NCI-H128 (cell line): ENCODE results near the gene NUBP2.

Experiments used
- DNase-seq: peaks from one replicate; lab custom pipeline; 2025; ENCODE audit not compliant: unreplicated experiment; lab: John Stamatoyannopoulos, UW

NUBP2 gene

DNA sequence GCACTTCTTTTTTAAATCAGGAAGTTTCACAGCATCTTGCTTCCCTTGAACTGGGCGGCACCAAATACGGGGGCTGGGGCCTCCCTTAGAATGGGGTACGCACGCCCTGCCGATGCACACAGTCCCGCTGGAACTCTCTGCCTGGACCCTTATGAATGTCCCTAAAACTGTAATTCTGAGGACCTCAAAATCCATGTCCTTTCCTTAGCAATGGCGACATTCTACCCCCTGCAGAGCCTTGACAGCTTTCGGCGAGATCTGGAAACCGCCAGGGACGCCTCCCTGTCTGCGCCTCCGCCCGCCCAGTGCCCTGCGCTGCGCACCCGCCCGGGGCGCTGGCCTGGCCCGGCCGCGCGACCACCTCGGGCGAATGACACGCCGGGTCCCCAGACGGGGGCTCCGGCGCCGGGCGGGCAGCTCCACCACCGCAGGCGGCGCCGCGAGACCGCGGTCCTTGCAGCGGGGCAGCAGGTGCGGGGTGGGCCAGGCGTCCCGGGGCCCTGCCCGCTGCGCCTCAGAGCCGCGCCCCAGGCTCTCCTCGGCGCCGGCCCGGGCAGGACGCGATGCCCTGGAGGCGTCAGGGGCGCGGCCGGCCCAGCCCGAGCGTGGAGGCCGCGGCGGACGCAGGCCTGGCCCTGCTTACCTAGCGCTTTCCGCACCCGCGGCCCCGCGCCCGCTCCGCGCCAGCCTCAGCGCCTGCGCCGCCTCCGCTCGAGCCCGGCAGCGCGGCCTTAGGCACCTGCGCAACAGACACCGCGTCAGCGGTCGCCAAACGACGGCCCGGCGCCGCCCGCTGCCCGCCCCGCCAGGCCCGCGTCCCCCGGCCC is 43.3 kb downstream of the NUBP2 start:
- no peak for DNase-seq

DNA sequence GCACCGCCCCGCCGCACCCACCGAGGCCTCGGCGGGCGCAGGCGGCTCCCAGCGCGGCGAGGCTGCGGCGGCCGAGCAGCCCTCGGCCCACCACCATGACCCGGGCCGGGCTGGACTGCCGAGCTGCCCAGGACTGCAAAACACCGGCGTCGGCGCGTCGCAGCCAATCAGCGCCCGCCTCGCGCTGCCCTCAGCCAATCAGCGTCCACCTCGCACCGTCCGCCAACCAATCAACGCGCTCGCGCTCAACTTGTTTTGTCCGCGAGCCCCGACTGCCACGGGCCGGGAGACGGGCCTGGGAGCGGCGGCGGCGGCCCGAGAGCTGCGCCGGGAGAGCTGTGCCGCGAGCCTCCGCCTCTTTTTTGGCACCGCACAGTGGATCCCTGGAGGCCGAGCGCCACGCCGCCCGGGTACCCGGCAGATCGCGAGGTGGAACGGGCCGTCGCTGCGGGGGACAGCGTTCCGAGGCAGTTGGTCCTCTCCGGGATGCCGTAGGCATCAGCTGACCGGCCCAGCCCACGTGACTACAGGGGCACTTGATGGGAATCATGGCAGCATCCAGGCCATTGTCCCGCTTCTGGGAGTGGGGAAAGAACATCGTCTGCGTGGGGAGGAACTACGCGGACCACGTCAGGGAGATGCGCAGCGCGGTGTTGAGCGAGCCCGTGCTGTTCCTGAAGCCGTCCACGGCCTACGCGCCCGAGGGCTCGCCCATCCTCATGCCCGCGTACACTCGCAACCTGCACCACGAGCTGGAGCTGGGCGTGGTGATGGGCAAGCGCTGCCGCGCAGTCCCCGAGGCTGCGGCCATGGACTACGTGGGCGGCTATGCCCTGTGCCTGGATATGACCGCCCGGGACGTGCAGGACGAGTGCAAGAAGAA is 44.2 kb downstream of the NUBP2 start, which contains the start of the genes FAHD1 and HAGH:
Gene FAHD1 (plus strand): TSS at position 516 of the 883 bp plus-strand sequence. CDS start 33 bp downstream, at position 549.
Gene HAGH (minus strand): TSS at position 135 of the 883 bp plus-strand sequence. CDS start 38 bp downstream, at position 97.
- DNase-seq = peak; percentile 72

DNA sequence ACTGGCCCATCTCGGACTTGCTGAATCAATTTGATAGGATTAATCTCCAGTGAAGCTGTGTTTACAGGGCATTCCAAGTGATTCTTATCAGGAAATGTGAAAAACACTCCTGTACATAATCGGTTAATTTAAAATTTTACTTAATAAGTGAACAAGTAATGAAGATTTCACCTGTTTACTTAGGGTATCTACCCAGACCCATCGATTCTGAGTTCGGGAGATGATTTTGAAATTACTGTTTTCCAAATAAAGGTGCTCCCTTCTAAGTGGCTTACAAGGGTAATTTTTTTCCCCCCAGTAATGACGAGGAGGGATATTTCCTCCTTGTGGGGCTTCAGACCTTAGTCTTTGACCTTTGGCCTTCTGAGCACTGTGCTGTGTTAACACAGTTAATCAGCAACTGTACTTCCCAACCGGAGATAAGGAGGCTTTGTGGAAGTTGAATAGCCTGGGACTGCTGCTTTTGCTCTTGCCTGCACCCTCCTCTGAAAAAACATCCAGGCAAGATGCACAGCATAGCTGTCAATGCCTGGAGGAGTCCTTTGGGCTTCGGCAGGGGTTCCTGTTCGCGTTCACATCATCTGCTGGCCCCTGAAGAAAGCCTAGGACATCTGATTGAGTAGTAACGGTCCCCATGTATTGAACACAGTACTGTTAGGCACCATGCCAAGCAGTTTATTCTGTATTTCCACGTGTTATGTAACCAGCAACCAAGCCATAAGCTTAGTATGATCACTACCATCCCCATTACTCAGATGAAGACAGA is 46.1 kb downstream of the NUBP2 start:
- DNase-seq = no peak

DNA sequence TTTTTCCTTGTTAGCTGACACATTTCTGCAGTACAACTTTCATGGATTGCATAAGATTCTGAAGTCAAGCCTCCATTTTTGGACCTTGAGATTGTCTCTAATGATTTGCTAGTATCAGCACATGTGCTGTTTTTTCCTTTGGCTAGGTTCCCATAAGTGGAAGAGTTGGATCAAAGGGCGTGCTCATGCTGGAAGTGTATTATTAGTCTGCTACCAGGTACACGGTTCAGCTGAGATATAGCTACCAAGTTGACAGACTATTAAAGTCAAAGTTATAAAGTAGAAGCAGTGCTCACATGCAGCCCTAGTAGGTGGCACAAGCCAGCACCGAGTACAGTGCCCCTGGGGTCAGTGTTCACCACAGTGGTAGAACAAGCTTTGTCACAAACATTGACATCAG is 47.5 kb downstream of the NUBP2 start:
- DNase-seq = no peak

DNA sequence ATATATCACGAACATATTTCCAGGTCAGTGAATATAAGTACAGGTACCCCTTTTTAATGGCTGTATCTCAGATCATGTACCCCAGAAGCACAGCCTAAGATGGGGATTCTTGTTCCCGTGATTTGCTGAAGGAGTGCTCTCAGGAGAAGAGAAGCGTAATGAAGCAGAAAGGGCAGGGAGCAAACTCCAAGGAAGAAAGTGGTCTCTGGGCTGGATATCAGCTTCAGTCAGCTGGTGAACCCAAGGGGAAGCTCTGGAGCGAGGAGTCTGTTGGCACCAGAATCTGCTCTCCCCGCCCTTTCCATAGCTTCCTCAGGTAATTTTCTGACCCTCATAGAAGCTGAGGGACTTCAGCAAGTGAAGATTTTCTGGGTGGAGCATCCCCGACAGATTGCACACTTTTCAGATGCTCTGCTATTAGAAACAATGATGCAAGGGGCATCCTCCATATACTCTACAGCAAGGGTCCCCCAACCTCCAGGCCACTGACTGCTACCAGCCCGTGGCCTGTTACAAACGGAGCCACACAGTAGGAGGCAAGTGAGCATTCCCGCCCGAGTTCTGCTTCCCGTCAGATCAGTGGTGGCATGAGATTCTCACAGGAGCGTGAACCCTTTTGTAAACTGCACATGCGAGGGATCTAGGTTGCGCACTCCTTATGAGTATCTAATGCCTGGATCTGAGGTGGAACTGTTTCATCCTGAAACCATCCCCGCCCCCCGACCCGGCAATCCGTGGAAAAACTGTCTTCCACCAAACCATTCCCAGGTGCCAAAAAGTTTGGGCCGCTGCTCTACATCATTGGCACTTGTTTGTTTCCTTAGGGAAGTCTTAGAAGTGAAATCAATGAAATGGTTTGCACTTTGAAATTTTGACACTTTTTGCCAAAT is 48.7 kb downstream of the NUBP2 start:
- DNase-seq = no peak

DNA sequence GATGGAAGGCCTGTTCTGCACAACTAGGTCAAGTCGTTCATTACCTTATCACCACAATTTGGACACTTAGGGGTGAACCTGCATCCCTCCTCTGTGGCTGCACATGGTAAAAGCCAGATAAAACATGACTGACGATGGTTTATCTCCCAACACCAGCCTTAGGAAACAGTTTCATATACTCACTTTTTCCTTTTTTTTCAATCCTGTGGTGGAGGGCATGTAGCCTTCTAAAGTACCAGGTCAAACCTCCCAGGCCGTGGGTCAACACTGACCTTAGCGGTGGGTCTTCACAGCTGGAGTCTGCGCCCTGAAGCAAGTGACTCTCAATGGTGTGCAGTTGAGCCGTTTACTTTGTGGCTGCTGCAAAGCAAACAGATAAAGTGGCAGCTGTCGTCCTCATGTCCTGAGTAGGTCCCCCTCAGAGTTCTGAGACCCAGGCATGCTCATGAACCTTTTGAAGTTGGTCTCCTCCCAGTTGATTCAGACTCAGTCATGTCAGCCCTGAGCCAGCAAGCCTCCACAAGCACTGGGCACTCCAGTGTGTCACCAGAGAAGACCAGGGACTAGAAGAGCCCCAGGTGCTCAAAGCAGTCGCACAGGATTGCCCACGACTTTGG is 50.2 kb downstream of the NUBP2 start:
- DNase-seq = no peak

DNA sequence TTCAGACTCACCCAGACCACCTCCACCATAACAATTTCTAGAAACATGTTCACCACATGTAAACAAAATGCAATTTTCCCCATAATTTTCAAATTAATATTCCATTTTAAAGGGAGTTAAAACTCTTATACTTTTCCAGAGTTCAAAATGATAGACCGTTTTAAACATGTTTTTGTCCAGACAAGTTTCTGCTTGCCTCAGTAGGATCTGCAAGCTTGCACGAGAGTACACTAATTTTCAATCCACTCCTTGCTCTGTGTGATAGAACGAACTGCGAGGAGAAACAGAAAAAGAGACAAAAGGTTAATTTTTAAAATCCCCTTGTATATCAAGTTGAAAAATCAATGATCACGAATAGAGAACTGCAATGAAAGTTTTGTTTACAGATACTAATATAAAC is 51.3 kb downstream of the NUBP2 start:
- no peak for DNase-seq
